Measurements from ENCODE around the gene NDUFAF7.
"Not testable (repeated sequence)": the region's sequence is repeated elsewhere in the genome, so short reads cannot be mapped to it uniquely, and the experiment has no call there.

- TF ChIP-seq, protein P1, sequence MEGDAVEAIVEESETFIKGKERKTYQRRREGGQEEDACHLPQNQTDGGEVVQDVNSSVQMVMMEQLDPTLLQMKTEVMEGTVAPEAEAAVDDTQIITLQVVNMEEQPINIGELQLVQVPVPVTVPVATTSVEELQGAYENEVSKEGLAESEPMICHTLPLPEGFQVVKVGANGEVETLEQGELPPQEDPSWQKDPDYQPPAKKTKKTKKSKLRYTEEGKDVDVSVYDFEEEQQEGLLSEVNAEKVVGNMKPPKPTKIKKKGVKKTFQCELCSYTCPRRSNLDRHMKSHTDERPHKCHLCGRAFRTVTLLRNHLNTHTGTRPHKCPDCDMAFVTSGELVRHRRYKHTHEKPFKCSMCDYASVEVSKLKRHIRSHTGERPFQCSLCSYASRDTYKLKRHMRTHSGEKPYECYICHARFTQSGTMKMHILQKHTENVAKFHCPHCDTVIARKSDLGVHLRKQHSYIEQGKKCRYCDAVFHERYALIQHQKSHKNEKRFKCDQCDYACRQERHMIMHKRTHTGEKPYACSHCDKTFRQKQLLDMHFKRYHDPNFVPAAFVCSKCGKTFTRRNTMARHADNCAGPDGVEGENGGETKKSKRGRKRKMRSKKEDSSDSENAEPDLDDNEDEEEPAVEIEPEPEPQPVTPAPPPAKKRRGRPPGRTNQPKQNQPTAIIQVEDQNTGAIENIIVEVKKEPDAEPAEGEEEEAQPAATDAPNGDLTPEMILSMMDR (conservative IDR thresholded peaks at IDR 0.05): not testable (repeated sequence)
- not testable (repeated sequence) for TF ChIP-seq EZH2 (IDR thresholded peaks at IDR 0.05; ENCODE audit: low read depth)
These were observed 35.6 kb upstream of the NDUFAF7 start for GRCh38 chr2:37195862-37196319.

Data from PC-9 (cell line).